Femur (tissue), 1 donor: ENCODE results near the gene UNC119.

Experiments
- DNase-seq: peaks from one replicate; pipeline ENCODE4 v3.0.0-alpha.2; 2017

The UNC119 gene

DNA sequence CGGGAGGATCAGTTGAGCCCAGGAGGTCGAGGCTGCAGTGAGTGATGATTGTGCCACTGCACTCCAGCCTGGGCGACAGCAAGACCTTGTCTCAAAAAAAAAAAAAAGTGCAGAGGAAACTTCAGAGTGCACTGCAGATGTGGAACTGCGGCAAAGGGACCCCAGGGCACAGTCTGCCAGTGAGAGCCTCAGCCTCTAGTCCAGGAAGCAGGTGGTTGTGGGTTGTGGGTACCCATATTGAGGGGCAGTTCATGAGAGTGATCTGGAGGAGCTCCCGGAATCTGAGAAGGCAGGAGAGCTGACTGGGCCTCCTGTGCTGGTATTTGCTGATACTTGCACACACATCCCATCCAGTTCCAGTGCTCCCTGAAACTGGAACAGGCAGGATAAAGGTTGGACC lies 33.2 kb downstream of the UNC119 start:
- DNase-seq: no peak

DNA sequence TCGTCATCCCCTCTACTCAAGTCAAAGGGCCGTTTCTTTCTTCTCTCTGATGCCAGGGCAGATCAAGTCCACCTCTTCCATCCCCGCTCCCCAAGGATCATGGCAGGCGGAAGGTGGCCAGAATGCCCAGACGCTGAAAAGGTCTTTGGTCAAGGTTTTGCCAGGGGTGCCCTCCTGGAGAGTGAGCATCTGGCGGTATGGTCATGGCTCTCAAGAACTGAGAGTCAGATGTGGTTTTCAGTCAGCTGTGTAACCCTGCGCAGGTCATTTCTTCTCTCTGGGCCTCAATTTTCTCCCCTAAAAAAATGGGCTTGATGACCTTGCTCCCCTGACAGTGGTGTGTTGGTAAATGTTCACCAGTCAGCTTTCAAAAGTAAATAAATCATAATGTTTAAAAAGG lies 33.8 kb downstream of the UNC119 start:
- DNase-seq: no peak

DNA sequence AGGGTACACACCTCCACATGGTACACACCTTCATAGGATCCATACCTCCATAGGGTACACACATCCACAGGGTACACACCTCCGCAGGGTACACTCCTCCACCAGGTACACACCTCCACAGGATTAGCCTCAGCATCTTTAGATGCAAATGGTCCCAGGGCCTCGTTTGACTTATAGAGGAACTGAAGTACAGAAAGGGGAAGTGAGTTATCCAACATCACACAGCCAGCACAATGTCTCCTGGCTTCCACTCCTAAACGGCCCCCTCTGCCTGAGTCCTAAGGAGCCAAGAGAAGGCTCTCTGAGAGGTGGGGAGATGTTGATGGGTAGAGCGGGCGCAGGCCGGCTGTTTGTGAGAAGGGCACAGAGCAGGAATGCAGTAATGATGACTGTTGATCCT lies 34.3 kb downstream of the UNC119 start:
- no peak for DNase-seq

DNA sequence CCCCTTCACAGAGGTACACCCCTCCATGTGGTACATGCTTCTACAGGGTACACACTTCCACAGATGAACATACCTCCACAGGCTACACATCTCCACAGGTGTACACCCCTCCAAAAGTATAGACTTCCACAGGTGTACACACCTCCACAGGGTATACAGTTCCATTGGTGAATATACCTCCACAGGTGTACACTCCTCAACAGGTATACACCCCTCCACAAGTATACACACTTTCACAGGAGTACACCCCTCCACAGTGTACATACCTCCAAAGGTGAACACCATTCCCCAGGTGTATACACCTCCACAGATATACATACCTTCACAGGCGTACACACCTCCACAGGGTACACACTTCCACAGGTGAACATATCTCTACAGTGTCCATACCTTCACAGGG lies 36.9 kb downstream of the UNC119 start:
- no peak for DNase-seq

DNA sequence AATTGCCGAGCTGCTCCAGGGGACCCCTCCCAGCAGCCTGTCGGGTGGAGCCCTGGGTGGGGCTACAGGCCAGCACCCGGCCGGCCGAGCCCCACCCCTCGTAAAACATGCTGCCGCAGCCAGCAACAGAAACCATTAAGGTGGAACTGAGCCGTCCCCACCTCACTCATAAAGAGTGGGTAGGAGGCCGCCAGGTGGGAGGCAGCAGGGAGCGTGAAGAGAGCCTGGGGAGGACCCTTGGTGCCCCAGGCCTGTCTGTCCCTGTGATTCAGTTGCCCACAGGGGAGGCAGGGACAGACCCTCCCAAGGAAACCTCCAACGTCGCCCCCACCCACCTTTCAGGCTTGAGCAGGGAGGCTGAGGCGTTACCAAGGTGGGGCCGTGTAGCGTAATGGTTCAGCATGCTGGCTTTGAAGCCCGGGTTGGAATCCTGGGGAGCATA lies 37.8 kb downstream of the UNC119 start:
- no peak for DNase-seq

DNA sequence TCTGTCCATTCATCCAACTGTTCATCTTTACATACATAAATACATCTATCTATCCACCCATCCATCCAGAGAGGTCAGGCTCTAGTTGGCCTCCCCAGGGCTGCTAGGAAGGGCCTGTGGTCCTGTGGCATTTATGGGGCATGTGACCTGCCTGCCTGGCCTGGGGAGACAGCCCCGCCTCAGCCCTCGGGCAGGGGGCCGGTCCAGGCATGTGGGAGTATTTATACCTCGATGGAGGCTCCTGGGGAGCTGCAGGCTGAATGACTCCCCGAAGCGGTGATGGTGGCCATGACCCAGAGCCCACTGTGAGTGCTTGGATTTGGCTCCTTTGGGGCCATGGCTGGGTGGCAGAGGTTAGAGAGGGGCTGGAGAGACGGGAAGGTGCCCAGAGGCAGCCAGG lies 38.9 kb downstream of the UNC119 start:
- no peak for DNase-seq

DNA sequence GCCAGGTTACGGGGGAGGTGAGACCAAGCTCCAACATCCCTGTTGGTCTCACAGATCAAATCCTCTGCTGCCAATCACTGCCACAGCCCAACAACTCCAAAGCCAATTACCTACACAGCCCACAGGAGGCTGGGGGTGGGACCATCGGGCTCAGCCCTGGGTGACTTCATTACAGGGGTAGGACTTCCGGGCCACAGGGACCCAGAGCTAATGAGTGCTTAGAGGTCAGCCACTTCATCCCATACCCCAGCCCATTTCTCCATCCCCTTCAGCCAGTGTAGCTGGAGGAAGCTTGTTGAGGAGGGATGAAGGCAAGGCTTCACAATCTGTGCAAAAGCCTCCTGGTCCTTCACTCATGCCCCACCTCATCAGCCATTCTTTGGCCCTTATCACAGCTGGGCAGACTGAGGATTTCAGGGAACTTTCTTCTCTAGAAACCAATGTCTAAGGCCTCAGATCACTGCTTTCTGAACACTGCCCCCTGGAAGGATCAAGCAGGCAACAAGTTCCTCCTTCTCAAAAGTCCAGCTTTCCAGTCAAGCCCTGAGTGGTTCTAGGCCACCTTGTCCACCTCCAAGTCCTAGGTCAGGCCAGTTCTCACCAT lies 40.5 kb downstream of the UNC119 start:
- no peak for DNase-seq

DNA sequence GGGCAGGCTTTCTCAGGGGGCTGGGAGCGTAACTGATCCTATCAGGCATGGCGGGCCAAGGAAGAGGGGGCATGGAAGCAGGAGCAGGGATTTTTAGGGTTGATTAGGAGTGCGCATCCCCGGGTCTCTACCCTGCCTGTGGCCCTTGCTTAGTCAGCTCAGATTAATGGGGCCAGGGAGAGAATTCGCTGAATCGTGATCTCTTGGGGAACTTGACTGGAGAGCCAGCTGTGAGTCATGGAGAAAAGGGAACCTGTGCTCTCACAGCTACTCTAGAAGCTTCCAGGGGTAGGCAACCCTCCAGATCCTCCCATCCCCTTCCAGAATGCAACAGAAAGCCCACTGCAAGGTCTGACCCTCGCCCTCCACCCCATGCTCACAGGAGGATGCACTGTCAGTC lies 42.6 kb downstream of the UNC119 start:
- DNase-seq: no peak

DNA sequence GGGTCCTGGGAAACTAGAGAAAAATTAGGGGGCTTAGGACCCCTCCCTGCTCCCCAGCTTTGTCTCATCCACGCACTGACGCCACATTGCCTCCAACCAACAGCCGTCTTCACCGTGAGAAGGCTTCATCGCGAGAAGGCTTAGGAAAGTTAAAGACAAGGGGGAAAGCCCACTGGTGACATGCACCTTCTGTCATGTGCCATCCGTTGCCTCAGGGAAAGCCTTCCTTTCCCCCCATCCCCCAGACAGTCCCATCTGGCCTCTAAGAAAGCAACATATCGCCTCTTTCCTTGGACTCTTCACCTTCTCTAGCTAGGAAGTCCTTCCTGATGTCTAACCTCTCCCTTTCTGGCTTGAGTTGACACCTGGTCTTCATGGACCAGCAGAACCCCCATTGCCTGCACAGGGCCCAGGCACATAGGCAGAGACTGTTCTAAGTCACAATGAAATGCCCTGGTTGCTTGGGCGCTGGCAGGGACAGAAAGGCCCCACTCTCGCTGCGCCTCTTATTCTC lies 44.2 kb downstream of the UNC119 start:
- no peak for DNase-seq

DNA sequence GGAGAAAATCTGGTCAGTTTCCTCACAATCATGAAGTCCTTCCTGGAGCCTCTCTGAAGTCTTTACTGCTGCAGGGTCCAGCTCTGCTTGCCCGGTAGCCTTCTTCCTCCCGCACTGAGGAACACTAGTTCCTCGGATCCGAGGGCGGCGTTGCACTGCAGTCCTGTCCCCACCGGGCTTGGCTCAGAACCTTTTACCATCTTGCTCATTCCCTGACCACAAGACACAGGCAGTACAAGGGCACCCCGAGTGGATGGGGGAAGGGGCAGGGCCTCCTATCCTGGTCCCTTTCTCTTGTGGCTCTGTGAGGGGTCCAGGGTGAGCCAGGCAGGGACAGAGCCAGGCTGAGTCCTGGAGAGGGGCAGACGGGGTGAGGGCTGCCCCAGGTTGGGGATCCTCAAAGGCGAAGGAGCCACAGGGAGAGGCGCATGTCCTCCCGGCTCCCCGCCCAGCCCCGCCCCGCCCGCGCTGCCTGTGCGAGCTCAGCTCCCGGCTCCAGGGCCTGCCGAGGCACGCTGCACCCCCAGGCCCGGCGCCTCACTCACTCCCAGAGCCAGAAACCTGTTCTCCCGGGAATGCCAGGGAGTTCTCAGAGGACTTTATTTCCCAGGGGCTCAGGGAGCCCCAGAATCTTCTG lies 44.7 kb downstream of the UNC119 start:
- DNase-seq: no peak

DNA sequence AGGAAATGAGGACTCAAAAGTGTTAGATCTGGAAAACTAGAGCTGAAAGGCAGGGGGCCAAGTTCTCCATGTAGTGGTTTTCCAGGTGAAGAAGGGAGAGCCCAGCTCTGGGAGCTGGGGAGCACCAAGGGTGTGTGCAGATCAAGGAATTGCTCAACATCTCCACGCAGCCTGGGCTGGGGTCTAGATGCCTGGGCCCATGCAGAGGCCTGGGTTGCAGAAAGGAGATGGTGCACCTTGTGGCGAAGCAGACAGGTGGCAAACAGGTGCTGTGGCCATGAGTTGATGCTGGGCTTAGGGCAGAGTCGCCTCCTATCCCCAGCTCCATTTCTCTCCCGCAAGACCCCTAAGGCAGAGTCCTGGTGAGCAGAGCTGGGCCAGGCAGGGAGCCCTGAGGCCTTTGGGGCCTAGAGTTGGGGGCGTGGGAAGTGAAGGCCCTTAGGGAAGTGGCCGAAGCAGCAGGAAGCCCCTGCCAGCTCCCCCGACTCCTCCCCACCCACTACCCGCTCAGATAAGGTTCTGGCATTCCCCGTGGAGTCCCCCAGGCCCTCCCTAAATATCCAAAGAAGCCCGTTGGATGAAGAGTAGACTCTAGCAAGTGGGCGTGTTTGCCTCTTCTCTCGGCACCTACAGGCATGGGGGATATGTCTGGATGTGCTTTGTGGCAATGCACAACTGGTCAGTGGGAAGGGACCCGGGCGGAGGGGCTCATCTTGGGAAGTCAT lies 45.5 kb downstream of the UNC119 start:
- no peak for DNase-seq

DNA sequence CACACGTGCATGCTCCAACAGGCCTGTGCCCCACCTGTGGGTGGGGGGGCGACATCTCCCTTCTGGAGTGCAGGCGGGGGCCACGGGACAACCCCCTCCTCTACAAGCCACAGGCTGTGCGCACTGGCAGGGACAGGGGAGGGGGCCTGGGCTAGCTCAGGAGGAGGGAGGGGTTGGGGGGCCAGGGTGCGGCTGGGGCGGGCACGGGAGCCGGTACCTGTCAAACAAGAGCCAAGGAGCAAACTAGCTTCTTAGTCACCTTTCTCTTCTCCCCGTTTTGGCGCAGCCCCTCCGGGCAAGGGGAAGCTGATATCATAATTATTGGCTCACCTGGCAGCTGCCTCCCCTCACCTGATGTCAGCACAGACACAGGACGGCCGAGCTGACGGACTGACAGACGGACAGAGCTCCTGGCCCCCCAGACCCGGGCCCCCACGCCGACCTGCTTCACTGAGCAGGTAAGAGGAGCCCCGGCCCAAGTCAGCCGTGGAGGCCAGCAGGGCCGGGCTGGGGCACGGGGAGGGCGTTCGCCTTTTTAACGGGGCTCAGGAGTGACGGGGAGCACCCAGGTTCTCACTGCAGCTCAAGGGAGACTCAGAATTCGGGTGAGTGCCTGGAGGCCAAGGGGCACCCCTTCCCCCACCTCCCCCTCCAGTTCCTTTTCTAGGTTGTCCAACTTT lies 46.3 kb downstream of the UNC119 start, which contains the start of gene FOXN1:
TSS of gene FOXN1 (plus strand) at position 363 of the 680 bp plus-strand sequence. CDS start 17,622 bp downstream, outside the sequence.
- DNase-seq: no peak

DNA sequence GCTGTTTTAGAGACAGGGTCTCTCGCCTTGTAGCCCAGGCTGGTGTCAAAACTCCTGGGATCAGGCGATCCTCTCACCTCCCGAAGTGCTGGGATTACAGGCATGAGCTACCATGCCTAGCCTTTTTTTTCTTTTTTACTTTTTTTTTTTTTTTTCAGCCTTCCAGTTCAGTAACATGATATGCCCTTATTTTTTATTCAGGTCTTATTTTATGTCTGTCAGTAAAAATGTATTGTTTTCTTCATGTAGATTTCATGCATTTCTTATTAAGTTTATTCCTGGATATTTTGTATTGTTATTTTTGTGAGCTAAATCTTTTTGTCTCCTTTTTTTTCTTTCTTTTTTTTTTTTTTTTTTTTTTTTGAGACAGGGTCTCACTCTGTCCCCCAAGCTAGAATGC lies 49.0 kb downstream of the UNC119 start:
- DNase-seq: no peak

DNA sequence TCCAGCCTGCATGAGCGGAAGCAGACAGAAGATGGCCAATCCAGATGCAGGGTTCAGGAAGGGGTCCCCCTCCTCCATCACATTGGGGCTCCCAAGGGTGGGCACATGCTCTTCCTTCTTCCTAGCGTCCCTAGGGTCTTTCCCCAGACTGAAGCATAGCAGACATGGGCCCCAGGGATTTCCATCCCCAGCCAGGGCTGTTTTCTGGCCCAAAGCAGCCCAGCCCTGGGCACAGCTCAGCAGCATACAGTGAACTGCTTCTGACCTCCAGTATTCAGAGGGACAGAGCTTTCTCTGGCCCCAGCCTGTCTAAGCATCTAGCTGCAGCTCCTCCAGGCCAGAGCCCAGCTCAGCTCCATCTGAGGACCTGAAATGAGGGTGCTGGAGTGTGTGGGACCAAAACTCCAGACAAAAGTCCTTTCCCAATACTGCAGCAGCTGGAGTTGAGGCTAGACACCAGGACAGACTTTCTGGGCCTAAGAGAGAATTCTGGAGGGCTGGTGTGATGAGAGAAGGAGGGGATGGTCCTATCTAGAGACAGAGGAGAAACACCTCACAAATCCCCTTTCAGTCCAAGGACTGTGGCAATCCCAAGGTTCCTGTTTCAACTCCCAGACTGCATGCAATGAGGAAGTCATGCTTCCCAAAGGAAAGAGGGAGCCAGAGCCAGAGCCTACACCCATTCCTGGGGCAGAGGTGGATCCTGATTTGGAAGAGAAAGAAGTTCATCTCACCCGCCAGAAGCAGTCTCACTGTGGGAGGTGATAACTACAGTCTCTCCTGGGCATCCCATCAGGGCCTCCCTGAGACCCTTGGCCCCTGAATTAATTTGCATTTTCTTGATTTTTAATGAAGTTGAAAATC lies 50.8 kb downstream of the UNC119 start:
- no peak for DNase-seq

DNA sequence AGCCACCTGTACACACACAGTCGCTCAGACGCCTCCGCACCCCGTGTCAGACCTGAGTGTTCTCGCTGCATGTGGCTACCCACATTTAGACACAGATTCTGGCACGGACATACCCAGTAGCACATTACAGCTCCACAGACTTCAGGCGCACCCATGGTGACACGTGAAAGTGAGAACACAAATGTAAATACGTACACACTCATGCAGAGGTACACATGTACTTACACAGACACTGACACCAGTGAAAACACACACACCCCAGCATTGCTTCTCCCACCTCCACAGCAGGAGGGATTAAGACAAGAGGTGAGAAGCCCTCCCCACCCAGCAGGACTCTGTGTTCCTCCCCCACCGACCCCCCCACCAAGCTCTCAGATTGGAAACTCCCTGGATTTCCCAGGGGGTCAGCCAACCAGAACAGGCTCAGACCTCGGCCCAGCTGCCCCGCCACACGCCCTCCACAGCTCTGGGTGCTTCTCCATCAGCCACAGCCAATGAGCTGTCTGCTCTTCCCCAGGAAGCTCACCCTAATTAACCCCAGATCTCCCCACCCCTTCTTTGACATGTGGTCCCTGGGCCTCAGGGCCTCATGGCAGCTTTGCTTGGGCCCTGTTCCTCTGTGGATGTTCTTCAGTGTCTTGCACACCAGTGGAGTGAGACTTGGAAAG lies 51.6 kb downstream of the UNC119 start:
- DNase-seq: no peak

DNA sequence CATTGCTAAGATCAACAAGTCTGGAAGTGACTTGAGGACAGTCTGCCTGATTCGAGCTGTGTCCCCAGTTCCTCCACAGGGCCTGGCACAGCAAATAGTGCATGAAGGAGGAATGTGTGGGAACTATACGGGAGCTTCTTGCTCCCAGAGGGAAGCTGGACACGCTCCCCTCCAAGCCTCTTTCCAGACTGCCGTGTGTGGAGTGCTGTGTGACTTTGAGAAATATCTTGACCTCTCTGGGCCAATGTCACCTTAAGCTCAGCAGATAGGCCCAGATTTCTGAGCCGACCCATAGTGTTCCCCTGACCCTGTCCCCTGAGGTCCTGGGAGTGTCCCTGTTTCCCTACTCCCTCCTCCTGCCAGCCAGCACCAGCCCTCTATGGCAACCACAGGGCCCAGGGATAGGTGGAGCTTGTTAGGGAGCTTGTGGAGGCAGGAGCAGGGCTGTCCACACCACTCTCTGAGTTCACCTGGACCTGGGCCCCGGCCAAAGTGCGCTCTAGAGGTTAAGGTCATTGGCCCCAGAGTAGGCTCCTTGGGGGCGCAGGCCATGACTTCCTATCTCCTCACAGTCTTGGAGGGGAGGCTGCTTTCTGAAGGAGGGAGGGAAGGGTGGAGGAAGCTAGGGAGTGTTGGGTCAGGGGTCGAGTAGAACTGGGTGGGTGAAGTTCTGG lies 52.6 kb downstream of the UNC119 start:
- DNase-seq: no peak

DNA sequence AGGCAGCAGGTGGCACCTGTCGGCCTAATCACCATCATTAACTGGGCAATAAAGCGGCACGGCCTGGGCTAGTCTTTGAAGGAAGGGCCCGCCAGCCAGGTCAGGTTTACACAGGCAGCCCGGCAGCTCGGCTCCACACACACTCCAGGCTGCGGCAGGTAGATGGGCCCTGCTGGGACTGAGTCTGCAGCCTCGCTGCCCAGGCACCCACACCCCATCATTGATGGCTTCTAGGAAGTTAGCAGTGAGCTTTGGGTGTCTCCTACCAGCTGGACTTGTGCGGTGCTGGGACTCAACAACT lies 53.1 kb downstream of the UNC119 start:
- DNase-seq: no peak

DNA sequence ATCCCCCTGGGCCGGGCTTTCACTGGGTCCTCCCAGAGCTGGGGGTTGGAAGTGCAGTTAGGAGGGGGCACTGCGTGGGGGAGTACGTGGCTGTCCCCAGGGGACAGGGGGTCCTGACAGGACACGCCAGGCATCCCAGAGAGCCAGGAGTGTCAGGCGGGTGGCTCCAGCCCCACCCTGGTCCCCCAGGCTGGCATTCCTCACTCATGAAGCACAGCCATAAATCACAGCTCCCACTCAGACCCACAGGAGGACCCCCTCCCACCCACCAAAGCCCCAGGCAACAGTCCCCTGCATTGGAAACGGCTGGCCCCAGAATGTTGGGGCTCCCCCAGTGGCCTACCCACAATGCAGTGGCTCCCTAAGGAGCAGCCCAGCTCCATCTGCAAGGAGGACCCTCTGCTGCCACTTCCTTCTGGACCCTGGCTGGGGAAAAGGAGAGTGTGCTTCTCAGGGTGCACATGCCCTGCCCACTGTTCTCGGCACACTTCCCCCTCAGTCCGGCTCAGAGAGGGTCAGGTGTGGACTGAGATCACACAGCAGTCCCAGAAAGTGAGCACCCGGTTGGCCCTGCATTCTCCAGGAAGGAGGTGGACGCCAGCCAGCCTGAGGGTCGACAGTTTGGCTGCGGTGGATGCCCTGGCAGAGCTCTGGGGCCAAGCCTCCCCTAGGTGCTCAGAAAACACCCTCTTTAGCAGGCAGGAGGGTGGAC lies 53.6 kb downstream of the UNC119 start:
- no peak for DNase-seq

DNA sequence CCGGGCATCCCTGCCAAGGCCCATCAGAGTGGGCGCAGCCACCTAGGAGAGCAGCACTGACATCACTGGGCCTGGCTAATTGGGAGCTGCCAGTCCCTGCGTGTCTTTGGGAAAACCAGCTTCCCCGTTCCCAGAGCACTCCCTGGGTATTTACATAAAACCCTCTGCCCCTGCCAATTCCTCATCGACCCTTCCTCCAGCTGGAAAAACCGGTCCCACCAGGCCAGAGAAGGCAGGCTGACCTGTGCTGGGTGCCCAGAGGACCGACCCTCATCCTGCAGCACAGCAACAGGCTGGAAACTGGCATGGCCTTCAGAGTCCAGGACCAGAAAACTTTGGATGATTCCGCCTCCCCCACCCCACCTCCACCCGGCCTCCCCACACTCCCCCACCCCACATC lies 54.5 kb downstream of the UNC119 start:
- DNase-seq: no peak
